ENCODE data around the gene GIN1. TPM values are rescaled to one million over a fixed set of nuclear protein-coding genes. Genes with fewer than 3 reads are reported as not detected.
A peak's percentile ranks its signal among the peaks of the same experiment; 100 is the strongest.

GIN1 gene
- total and polyA plus RNA-seq, 8 donors = 2.2 to 13.6 (median 4.1) TPM; not detected in 1

DNA sequence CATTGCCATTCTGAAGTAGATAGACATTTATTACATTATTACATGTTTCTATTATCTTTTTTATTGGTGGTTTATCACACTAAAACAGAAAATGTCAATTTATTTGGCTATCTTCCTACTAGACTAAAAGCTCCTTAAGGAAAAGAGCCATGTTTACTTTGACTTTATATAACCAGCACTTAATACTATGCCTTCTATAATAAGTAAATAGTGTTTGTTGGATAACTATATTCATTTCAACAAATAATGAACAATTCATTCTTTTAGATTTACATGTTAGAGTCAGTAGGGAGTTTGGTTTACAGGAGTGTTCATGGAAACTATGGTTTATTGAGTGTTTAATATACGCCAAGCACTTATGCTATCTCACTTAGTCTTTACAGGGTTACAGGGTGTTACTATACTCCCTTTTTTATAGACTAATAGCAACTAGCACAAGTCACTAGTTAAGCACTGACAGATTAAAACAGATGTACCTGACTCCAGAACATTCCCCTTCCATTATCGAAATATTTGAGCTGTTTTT lies 7.4 kb upstream of the GIN1 start:
- H3K27me3 ChIP-seq = no peaks in the 10 kb centered on the region
- WGBS, 5 donors = 76 to 97% (median 85%) methylated on average over 2 of the region's 2 CpGs
- H3K36me3 ChIP-seq = peaks cover 0 to 10% (median 0%) of the 10 kb centered on the region in 4 donors
- H3K27ac ChIP-seq = no peak overlapping the region
- DNase-seq = no peak
- peaks cover 0 to 38% (median 10%) of the 10 kb centered on the region in 4 donors for H3K4me1 ChIP-seq
- H3K4me3 ChIP-seq = no peak overlapping the region
- intact Hi-C loops (cut with DNase I; ENCODE audit: low total_unique reads) = no loop called here
- no peaks in the 10 kb centered on the region for H3K9me3 ChIP-seq
- TF ChIP-seq, protein P1, sequence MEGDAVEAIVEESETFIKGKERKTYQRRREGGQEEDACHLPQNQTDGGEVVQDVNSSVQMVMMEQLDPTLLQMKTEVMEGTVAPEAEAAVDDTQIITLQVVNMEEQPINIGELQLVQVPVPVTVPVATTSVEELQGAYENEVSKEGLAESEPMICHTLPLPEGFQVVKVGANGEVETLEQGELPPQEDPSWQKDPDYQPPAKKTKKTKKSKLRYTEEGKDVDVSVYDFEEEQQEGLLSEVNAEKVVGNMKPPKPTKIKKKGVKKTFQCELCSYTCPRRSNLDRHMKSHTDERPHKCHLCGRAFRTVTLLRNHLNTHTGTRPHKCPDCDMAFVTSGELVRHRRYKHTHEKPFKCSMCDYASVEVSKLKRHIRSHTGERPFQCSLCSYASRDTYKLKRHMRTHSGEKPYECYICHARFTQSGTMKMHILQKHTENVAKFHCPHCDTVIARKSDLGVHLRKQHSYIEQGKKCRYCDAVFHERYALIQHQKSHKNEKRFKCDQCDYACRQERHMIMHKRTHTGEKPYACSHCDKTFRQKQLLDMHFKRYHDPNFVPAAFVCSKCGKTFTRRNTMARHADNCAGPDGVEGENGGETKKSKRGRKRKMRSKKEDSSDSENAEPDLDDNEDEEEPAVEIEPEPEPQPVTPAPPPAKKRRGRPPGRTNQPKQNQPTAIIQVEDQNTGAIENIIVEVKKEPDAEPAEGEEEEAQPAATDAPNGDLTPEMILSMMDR (IDR thresholded peaks at IDR 0.05) = no peak
- no peak for TF ChIP-seq POLR2A (IDR thresholded peaks at IDR 0.05)
- no peak for TF ChIP-seq POLR2AphosphoS5 (IDR thresholded peaks at IDR 0.05)
- TF ChIP-seq EP300 (IDR thresholded peaks at IDR 0.05) = no peak

DNA sequence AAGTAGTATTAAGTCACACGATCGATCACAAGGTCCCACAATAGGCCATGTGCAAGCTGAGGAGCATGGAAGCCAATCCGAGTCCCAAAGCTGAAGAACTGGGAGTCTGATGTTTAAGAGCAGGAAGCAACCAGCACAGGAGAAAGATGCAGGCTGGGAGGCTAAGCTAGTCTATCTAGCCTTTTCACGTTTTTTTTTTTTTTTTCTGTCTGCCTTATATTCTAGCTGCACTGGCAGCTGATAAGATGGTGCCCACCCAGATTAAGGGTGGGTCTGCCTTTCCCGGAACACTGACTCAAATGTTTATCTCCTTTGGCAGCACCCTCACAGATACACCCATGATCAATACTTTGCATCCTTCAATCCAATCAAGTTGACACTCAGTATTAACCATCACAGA lies 6.6 kb upstream of the GIN1 start:
- 75 to 87% (median 83%) methylated on average over 5 of the region's 5 CpGs for WGBS, 5 donors
- TF ChIP-seq, protein P1 (IDR thresholded peaks at IDR 0.05) = no peak
- TF ChIP-seq EP300 (IDR thresholded peaks at IDR 0.05) (no peak), POLR2A (IDR thresholded peaks at IDR 0.05) (no peak), POLR2AphosphoS5 (IDR thresholded peaks at IDR 0.05) (no peak)

DNA sequence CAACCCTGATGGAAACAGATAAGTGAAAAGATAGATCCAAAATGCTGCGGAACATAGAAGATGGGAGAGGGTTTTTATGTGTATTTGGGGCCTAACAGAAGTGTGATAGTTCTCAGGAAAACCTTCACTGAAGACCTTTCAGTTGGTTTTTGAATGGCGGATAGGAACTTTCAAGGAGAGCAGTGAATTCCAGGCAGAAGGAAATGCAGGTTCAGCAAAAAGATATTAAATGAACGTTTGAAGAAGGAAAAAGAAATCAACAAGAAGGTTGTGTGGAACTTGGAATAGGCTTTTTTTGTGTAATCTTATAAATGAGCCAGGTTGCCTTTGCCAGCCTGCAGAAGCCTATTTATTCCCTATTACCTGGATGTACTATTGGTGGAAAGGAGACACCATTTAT lies 2.3 kb upstream of the GIN1 start:
- WGBS, 5 donors = 38 to 71% (median 58%) methylated on average over 3 of the region's 3 CpGs
- peaks cover 0 to 69% (median 36%) of the 10 kb centered on the region in 4 donors for H3K4me1 ChIP-seq
- intact Hi-C loops (cut with DNase I; ENCODE audit: low total_unique reads) = no loop called here

More for the DNA sequence above, 6.6 kb upstream of the GIN1 start:
- Histone ChIP-seq H3K36me3 (peaks cover 0 to 10% (median 0%) of the 10 kb centered on the region in 4 donors), H3K9me3 (no peaks in the 10 kb centered on the region), H3K27ac (no peak overlapping the region), H3K4me1 (peaks cover 0 to 46% (median 15%) of the 10 kb centered on the region in 4 donors), H3K27me3 (no peaks in the 10 kb centered on the region), H3K4me3 (no peak overlapping the region)
- DNase-seq = no peak
- intact Hi-C loops (cut with DNase I; ENCODE audit: low total_unique reads) = no loop called here

DNA sequence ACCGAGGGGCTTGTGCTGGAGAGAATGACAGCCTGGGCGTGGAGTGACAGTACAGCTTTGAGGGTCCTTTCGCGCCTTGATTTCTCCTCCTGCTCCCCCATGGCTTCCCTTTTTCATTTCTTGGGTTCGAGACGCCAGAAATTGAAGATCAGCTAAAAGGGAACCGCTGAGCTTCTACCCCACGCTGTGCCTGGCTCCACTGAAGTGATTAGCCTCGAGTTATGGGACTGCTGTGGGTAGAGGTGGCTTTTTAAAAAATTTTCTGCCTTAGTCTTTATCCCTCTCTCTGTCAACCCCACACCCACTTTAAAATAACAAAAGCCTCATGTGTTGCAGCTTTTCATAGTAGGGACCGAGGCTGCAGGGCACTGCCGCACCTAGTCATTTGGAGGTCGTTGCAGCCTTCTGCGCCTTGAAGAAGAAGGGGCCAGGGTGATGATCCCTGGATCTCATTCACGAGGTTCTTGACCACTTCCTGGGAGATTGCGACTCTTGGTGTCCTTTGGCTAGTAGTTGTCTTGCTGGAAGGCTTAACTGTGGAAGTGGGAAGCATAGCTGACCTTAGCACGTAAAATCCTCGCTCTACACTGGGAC lies 766 bp upstream of the GIN1 start:
- DNase-seq = peak in 1 of 2 donors; percentile 47
- no peaks in the 10 kb centered on the region for H3K9me3 ChIP-seq
- peak overlapping the region; percentile 70 to 86 (median 85) for H3K4me3 ChIP-seq
- peaks cover 0 to 57% (median 35%) of the 10 kb centered on the region in 4 donors for H3K4me1 ChIP-seq
- WGBS, 5 donors = 0 to 2% (median 1%) methylated on average over 17 of the region's 17 CpGs
- H3K36me3 ChIP-seq = no peaks in the 10 kb centered on the region
- no peak for TF ChIP-seq POLR2A (IDR thresholded peaks at IDR 0.05)
- no peak for TF ChIP-seq POLR2AphosphoS5 (IDR thresholded peaks at IDR 0.05)
- TF ChIP-seq EP300 (IDR thresholded peaks at IDR 0.05) = no peak
- TF ChIP-seq, protein P1 (IDR thresholded peaks at IDR 0.05) = no peak
- intact Hi-C loops (cut with DNase I; ENCODE audit: low total_unique reads) = no loop called here
- peak overlapping the region; percentile 89 to 96 (median 94) for H3K27ac ChIP-seq
- H3K27me3 ChIP-seq = no peaks in the 10 kb centered on the region

More for the DNA sequence above, 2.3 kb upstream of the GIN1 start:
- no peak overlapping the region for H3K4me3 ChIP-seq
- H3K36me3 ChIP-seq = no peaks in the 10 kb centered on the region
- no peak overlapping the region for H3K27ac ChIP-seq
- TF ChIP-seq, protein P1 (IDR thresholded peaks at IDR 0.05) = no peak
- TF ChIP-seq POLR2A (IDR thresholded peaks at IDR 0.05) (no peak), POLR2AphosphoS5 (IDR thresholded peaks at IDR 0.05) (no peak), EP300 (IDR thresholded peaks at IDR 0.05) (no peak)
- H3K9me3 ChIP-seq = no peaks in the 10 kb centered on the region
- no peak for DNase-seq
- H3K27me3 ChIP-seq = no peaks in the 10 kb centered on the region
